WERI-Rb-1 (cell line): ENCODE results near the gene ARRDC5.
"Not testable (repeated sequence)": the region's sequence is repeated elsewhere in the genome, so short reads cannot be mapped to it uniquely, and the experiment has no call there.

Experiments
- DNase-seq: peaks from one replicate; pipeline ENCODE4 v3.0.0-alpha.2; 2020
- H3K27ac ChIP-seq: fragments of 250-450 bp; sonication (Bioruptor Pico); 2 replicates; pipeline ENCODE4 v1.5.1; 2020; ENCODE audit warnings: mild to moderate bottlenecking, moderate library complexity
- H3K27me3 ChIP-seq: fragments of 250-450 bp; sonication (Bioruptor Pico); 2 replicates; pipeline ENCODE4 v1.5.1; 2021; ENCODE audit warnings: mild to moderate bottlenecking, low read depth, moderate library complexity; ENCODE audit not compliant: insufficient read depth, severe bottlenecking
- H3K36me3 ChIP-seq: fragments of 250-450 bp; sonication (Bioruptor Pico); 2 replicates; pipeline ENCODE4 v1.5.1; 2020; ENCODE audit warnings: mild to moderate bottlenecking, moderate library complexity
- H3K4me3 ChIP-seq: 2 replicates; pipeline ENCODE4 v1.5.1; 2011; ENCODE audit warnings: low read depth, mild to moderate bottlenecking, control low read depth, low read length
- H3K9me3 ChIP-seq: fragments of 250-450 bp; sonication (Bioruptor Pico); 2 replicates; pipeline ENCODE4 v1.5.1; 2021; ENCODE audit warnings: mild to moderate bottlenecking, moderate library complexity; ENCODE audit not compliant: severe bottlenecking
- CTCF ChIP-seq: IDR thresholded peaks from 2 replicates; pipeline ENCODE4 v1.5.1; 2011; ENCODE audit warnings: low read depth, mild to moderate bottlenecking, control low read depth, inconsistent platforms, low read length

ARRDC5 gene

GRCh38 chr19:4908781-4909155, 6.1 kb upstream of the ARRDC5 start:
- peak overlapping the region; percentile 98 for H3K27ac ChIP-seq
- H3K9me3 ChIP-seq = no peaks in the 10 kb centered on the region
- peaks cover 39% of the 10 kb centered on the region for H3K36me3 ChIP-seq
- no peaks in the 10 kb centered on the region for H3K27me3 ChIP-seq
- peak; percentile 67 for DNase-seq
- peak overlapping the region; percentile 87 for H3K4me3 ChIP-seq
- TF ChIP-seq CTCF = no peak

GRCh38 chr19:4908360-4908759, 5.7 kb upstream of the ARRDC5 start:
- no peaks in the 10 kb centered on the region for H3K9me3 ChIP-seq
- H3K27me3 ChIP-seq = no peaks in the 10 kb centered on the region
- H3K36me3 ChIP-seq = peaks cover 35% of the 10 kb centered on the region
- peak overlapping the region; percentile 8; the same call in 1 of the 2 replicates for H3K4me3 ChIP-seq
- TF ChIP-seq CTCF = no peak
- peak; percentile 76 for DNase-seq
- peak overlapping the region; percentile 98 for H3K27ac ChIP-seq

- H3K27ac ChIP-seq = peak overlapping the region; percentile 67
- peak; percentile 33 for DNase-seq
- H3K36me3 ChIP-seq = peaks cover 21% of the 10 kb centered on the region
- TF ChIP-seq CTCF = peak; percentile 37
- H3K4me3 ChIP-seq = no peak overlapping the region
- no peaks in the 10 kb centered on the region for H3K27me3 ChIP-seq
- no peaks in the 10 kb centered on the region for H3K9me3 ChIP-seq
Measured at GRCh38 chr19:4906963-4907362, 4.3 kb upstream of the ARRDC5 start.

- DNase-seq = no peak
- no peak for TF ChIP-seq CTCF
- H3K36me3 ChIP-seq = peaks cover 2% of the 10 kb centered on the region
- no peaks in the 10 kb centered on the region for H3K9me3 ChIP-seq
- H3K4me3 ChIP-seq = no peak overlapping the region
- no peaks in the 10 kb centered on the region for H3K27me3 ChIP-seq
- H3K27ac ChIP-seq = no peak overlapping the region
Measured at GRCh38 chr19:4904481-4904880, 1.8 kb upstream of the ARRDC5 start.

GRCh38 chr19:4900879-4901278, 1.8 kb downstream of the ARRDC5 start:
- H3K36me3 ChIP-seq = not testable (repeated sequence)

GRCh38 chr19:4897146-4897545, 5.5 kb downstream of the ARRDC5 start:
- Histone ChIP-seq H3K4me3 (no peak overlapping the region), H3K27me3 (no peaks in the 10 kb centered on the region), H3K36me3 (no peaks in the 10 kb centered on the region), H3K27ac (no peak overlapping the region), H3K9me3 (no peaks in the 10 kb centered on the region)
- DNase-seq = no peak
- TF ChIP-seq CTCF = no peak

More at GRCh38 chr19:4900879-4901278, 1.8 kb downstream of the ARRDC5 start:
- not testable (repeated sequence) for H3K9me3 ChIP-seq, H3K4me3 ChIP-seq, DNase-seq, H3K27ac ChIP-seq, H3K27me3 ChIP-seq
